HL-60 (cell line): ENCODE measurements around the gene CCNY.

Experiments
- DNase-seq, 2 experiments: peaks; one replicate each; pipeline ENCODE4 v3.0.0-alpha.2; 2010 to 2020; ENCODE audit warnings: low read depth in 1 of 2, low spot score in 1 of 2
- H3K27ac ChIP-seq: fragments of 250-450 bp; sonication (Bioruptor Pico); replicated peaks from 2 replicates; pipeline ENCODE4 v1.5.1; 2020; ENCODE audit warnings: mild to moderate bottlenecking, moderate library complexity
- H3K27me3 ChIP-seq: fragments of 250-450 bp; sonication (Bioruptor Pico); 2 replicates; pipeline ENCODE4 v1.5.1; 2021; ENCODE audit warnings: mild to moderate bottlenecking, moderate library complexity; ENCODE audit not compliant: insufficient read depth, poor library complexity, severe bottlenecking
- H3K4me3 ChIP-seq: replicated peaks from 2 replicates; pipeline ENCODE4 v1.5.1; 2011; ENCODE audit warnings: mild to moderate bottlenecking, control low read depth, low read length; ENCODE audit not compliant: insufficient read depth
- CTCF ChIP-seq: IDR thresholded peaks from one replicate; pipeline ENCODE4 v1.5.1; 2011; ENCODE audit warnings: low read length, control low read depth, inconsistent platforms; ENCODE audit not compliant: insufficient read depth
- GABPA ChIP-seq: IDR thresholded peaks from 2 replicates; pipeline ENCODE4 v1.6.1; 2012; ENCODE audit warnings: low read depth
- POLR2AphosphoS5 ChIP-seq: IDR thresholded peaks from 2 replicates; pipeline ENCODE4 v1.6.1; 2012; ENCODE audit warnings: low read depth
- REST ChIP-seq: IDR thresholded peaks from 2 replicates; pipeline ENCODE4 v1.6.1; 2012; ENCODE audit warnings: low read depth; ENCODE audit not compliant: insufficient replicate concordance
- SPI1 ChIP-seq: IDR thresholded peaks from 2 replicates; pipeline ENCODE4 v1.6.1; 2012; ENCODE audit warnings: low read depth, mild to moderate bottlenecking, borderline replicate concordance

Gene CCNY

GRCh38 chr10:35579726-35580422, 243.6 kb downstream of the CCNY start:
- DNase-seq, result no peak
- no peak overlapping the region for H3K4me3 ChIP-seq
- no peak for TF ChIP-seq SPI1
- TF ChIP-seq CTCF, result no peak
- no peak for TF ChIP-seq REST
- TF ChIP-seq POLR2AphosphoS5, result no peak
- TF ChIP-seq GABPA, result no peak
- no peak overlapping the region for H3K27ac ChIP-seq
- no peaks in the 10 kb centered on the region for H3K27me3 ChIP-seq

- TF ChIP-seq GABPA, result no peak
- TF ChIP-seq POLR2AphosphoS5, result no peak
- H3K27ac ChIP-seq, result no peak overlapping the region
- H3K4me3 ChIP-seq, result no peak overlapping the region
- H3K27me3 ChIP-seq, result no peaks in the 10 kb centered on the region
- DNase-seq, result no peak
Observed at GRCh38 chr10:35580423-35580770, 244.1 kb downstream of the CCNY start.

GRCh38 chr10:35581655-35582054, 245.3 kb downstream of the CCNY start:
- Histone ChIP-seq H3K27me3 (no peaks in the 10 kb centered on the region), H3K27ac (no peak overlapping the region), H3K4me3 (no peak overlapping the region)
- no peak for TF ChIP-seq GABPA
- DNase-seq, result no peak

GRCh38 chr10:35584946-35585345, 248.6 kb downstream of the CCNY start:
- no peaks in the 10 kb centered on the region for H3K27me3 ChIP-seq
- H3K27ac ChIP-seq, result no peak overlapping the region
- H3K4me3 ChIP-seq, result no peak overlapping the region
- no peak for DNase-seq
- TF ChIP-seq GABPA (no peak), CTCF (no peak), REST (no peak), POLR2AphosphoS5 (no peak), SPI1 (no peak)

GRCh38 chr10:35585356-35585755, 249.0 kb downstream of the CCNY start:
- no peak overlapping the region for H3K4me3 ChIP-seq
- TF ChIP-seq POLR2AphosphoS5 (no peak), REST (no peak), GABPA (no peak), SPI1 (no peak)
- no peak for DNase-seq

More at GRCh38 chr10:35585356-35585755, 249.0 kb downstream of the CCNY start:
- Histone ChIP-seq H3K27me3 (no peaks in the 10 kb centered on the region), H3K27ac (no peak overlapping the region)
